SHP77 treated with DMSO at 0.1 percent for 48 hours (cell line): ENCODE results near the gene THOC2.
A peak's percentile ranks its signal among the peaks of the same experiment; 100 is the strongest.
"Not testable (repeated sequence)": the region's sequence is repeated elsewhere in the genome, so short reads cannot be mapped to it uniquely, and the experiment has no call there.

Source experiments
- DNase-seq: peaks from one replicate; lab custom pipeline; 2025; lab: John Stamatoyannopoulos, UW

THOC2 gene, protein sequence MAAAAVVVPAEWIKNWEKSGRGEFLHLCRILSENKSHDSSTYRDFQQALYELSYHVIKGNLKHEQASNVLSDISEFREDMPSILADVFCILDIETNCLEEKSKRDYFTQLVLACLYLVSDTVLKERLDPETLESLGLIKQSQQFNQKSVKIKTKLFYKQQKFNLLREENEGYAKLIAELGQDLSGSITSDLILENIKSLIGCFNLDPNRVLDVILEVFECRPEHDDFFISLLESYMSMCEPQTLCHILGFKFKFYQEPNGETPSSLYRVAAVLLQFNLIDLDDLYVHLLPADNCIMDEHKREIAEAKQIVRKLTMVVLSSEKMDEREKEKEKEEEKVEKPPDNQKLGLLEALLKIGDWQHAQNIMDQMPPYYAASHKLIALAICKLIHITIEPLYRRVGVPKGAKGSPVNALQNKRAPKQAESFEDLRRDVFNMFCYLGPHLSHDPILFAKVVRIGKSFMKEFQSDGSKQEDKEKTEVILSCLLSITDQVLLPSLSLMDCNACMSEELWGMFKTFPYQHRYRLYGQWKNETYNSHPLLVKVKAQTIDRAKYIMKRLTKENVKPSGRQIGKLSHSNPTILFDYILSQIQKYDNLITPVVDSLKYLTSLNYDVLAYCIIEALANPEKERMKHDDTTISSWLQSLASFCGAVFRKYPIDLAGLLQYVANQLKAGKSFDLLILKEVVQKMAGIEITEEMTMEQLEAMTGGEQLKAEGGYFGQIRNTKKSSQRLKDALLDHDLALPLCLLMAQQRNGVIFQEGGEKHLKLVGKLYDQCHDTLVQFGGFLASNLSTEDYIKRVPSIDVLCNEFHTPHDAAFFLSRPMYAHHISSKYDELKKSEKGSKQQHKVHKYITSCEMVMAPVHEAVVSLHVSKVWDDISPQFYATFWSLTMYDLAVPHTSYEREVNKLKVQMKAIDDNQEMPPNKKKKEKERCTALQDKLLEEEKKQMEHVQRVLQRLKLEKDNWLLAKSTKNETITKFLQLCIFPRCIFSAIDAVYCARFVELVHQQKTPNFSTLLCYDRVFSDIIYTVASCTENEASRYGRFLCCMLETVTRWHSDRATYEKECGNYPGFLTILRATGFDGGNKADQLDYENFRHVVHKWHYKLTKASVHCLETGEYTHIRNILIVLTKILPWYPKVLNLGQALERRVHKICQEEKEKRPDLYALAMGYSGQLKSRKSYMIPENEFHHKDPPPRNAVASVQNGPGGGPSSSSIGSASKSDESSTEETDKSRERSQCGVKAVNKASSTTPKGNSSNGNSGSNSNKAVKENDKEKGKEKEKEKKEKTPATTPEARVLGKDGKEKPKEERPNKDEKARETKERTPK (N-terminal part only)

DNA sequence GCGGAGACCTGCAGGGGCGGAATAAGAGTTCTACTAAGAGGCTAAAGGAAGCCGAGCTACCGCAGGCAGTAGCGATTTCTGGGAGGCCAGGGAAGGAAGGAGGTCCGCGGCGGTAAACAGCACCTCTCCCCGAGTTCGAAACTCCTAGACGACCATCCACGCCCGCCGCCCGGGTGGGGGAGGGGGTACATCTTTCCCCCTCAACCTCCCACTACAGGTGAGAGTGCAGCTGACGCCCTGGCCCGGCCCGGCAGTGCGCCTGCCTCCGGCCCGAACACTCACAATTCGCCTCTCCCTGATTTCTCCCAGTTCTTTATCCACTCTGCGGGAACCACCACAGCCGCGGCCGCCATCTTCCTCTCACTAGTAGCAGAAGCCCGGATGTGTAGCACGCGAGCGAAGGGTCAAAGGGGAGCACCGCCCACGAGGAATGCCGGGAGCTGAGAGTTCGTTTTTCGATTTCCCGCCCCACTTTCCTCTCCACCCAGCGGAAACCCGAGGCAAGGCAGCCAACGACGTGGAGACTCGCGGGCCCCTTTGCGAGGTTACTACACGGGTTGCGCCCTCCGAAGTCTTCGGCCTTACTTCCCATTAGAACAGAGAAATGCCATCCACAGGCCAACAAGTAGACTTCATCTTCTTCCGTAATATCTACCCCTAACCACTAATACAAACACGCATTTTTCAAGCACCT, at the start of gene THOC2:
TSS of gene THOC2 (minus strand) at position 383 of the 694 bp plus-strand sequence. CDS start at position 353, 30 bp downstream.
- DNase-seq = peak; percentile 6

- DNase-seq = not testable (repeated sequence)
These were observed 48.9 kb upstream of the THOC2 start for GRCh38 chrX:123781786-123782185.

GRCh38 chrX:123779908-123780396, 47.1 kb upstream of the THOC2 start:
- DNase-seq = no peak

DNA sequence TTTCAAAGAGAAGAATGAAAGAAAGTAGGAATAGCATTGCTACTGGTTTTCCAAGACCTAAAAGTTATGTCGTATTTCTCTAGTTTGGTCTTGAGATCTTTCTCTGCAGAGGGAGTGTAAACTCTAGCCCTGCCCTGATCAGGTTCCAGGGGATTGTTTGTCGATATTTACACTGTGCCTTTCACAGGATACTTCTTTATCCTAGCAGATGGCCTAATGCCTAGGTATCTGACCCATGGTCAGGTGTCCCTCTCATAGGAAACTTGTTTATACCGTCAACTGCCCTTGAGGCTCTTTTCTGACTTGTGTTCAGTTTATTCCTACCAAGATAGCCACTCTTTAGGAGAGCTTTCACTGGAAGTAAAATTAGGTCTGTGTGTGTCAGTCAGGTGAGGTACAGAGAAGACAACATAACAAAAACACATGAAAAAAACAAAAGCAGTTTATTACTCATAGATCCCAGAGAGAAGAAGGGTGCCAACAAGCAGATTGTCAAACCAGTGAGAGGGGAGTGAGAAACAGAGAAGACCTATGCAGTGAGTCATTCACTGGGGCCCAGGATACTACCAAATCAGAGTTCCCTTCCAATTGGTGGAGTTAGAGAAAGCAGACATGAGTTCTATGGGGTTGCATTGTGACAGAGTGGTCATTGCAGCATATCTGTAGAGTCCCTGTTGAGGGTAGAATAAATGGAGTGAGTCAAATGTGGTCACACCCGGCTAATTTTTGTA, 40.6 kb upstream of the THOC2 start:
- no peak for DNase-seq

DNA sequence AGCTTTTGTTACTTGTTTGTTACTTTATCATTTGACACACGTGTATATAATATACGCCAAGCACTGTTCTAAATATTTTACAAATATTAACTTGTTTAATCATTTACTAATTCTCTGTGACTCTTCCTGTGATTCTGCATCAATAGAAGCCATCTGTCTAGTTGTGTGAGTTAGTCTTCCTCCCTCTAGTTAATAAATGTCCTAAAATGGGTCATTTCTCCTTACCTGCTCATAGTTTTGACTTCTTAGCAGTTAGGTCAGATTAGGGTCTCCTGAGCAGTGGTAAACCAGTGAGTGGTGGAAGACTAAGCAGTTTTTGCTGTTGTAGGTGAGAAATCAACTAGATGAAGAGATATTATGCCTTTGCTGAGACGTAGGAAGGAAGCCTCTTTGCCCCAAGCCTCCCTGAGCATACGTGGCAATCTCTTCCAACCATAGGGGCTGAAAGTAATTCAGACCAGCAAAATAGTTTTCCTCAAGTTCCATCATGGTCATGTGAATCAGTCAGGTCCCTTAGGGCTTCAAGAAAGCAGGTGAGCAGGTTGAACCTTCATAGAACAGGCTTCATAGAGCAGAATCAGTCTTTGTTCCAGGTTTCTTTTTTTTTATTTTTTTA, 38.7 kb upstream of the THOC2 start:
- no peak for DNase-seq

GRCh38 chrX:123764967-123765871, 32.4 kb upstream of the THOC2 start:
- DNase-seq = peak; percentile 40

DNA sequence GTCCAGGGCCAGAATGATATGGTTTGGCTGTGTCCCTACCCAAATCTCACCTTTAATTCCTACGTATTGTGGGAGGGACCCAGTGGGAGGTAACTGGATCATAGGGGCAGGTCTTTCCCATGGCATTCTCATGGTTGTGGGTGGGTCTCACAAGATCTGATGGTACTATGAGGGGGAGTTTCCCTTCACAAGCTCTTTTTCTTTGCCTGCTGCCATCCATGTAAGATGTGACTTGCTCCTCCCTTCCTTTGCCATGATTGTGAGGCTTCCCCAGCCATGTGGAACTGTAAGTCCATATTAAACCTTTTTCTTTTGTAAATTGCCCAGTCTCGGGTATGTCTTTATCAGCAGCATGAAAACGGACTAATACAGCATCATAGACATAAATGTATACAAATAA, 27.0 kb upstream of the THOC2 start:
- not testable (repeated sequence) for DNase-seq

DNA sequence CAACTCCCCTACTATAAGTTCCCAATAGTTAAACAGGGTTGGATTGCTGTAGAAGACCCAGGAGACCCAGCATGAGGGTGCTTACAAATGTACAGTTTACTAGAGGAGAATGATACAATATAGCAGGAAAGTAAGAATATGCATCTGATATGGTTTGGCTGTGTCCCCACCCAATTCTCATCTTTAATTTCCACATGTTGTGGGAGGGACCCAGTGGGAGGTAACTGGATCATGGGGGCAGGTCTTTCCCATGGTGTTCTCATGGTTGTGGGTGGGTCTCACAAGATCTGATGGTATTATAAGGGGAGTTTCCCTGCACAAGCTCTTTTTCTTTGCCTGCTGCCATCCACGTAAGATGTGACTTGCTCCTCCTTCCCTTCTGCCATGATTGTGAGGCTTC, 24.9 kb upstream of the THOC2 start:
- not testable (repeated sequence) for DNase-seq

- DNase-seq = no peak
These were observed 23.5 kb upstream of the THOC2 start for GRCh38 chrX:123756320-123756719.

GRCh38 chrX:123755107-123755506, 22.3 kb upstream of the THOC2 start:
- no peak for DNase-seq

DNA sequence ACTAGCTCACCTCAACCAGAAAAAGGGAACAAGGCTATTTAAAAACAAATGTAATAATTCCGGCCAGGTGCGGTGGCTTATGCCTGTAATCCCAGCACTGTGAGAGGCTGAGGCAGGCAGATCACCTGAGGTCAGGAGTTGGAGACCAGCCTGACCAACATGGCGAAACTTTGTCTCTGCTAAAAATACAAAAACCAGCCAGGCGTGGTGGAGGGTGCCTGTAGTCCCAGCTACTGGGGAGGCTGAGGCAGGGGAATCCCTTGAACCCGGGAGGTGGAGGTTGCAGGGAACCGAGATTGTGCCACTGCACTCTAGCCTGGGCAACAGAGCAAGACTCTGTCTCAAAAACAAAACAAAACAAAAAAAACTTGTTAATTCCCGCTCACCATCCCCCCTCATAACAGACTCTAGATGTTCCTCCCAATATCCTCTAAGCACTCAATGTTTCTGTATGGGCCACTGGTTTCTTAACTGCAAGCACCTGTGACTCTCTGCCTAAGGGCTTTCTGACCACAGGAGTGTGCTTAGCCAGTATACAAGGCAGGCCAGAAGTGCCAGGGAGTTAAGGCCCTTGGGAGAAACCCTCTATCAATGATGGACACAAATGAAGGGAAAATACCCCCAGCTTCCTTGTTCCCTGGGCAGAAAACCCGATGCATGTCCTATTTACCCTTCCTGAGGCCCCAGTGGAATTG, 21.0 kb upstream of the THOC2 start:
- DNase-seq = no peak

DNA sequence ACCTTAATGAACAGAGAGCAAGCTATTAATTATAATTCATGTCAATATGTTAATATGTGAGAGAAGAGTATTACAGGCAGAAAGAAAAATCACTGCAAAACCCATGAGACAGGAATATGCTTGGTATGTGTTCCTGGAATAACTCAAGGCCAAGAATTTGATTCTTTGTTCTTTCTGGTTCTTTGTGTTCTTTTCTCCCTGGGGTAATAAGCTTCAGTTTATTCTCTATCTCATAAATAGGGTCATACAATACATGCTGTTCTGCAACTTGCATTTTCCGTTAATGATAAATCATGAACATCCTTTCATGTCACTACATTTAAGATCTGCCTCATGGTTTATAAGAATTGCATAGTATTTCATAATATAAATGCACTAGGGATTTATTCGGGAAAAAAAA, 16.8 kb upstream of the THOC2 start:
- no peak for DNase-seq

GRCh38 chrX:123745511-123745910, 12.7 kb upstream of the THOC2 start:
- no peak for DNase-seq

GRCh38 chrX:123743312-123743711, 10.5 kb upstream of the THOC2 start:
- DNase-seq = no peak

DNA sequence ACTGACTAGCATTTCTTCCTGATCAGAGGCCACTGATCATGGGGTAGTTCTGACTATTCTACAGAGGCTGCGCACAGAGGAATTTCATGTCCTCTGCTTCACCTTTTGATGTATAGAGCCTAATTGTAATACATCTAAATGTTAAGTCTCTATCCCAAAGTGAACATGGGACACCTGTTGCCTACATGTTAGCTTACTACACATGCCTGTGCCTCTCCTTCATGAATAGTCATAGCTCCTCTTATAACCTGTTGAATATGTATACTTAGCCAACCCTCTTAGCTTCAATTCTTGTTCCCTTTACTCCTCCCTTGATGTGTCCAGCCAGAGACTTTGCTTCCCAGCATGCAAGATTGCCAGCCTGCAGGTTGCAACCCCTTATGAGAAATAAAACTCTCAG, 9.6 kb upstream of the THOC2 start:
- no peak for DNase-seq

- DNase-seq = no peak
These were observed 7.7 kb upstream of the THOC2 start for GRCh38 chrX:123740536-123740935.

- DNase-seq = no peak
These were observed 7.2 kb upstream of the THOC2 start for GRCh38 chrX:123740006-123740405.

- DNase-seq = no peak
These were observed 6.6 kb upstream of the THOC2 start for GRCh38 chrX:123739474-123739873.
